Thyroid gland (tissue), 4 donors: ENCODE results near the gene CDHR2.

Source experiments
- POLR2A ChIP-seq, 2 donors: fragments of 450-650 bp; IDR thresholded peaks; one replicate each; pipeline ENCODE4 v1.6.1; 2017; ENCODE audit warnings: antibody characterized with exemption in 2 of 2, mild to moderate bottlenecking in 2 of 2, moderate library complexity in 1 of 2
- TF ChIP-seq, protein P1 (sequence below), 6 experiments: fragments of 200-600 bp in 3 of 6; fragments of 450-650 bp in 3 of 6; sonication (generic) in 3 of 6; IDR thresholded peaks; one replicate each; pipeline ENCODE4 v1.5.1; 2016 to 2019; ENCODE audit warnings: antibody characterized with exemption in 6 of 6, mild to moderate bottlenecking in 2 of 6, inconsistent platforms in 1 of 6, moderate library complexity in 1 of 6

DNA sequence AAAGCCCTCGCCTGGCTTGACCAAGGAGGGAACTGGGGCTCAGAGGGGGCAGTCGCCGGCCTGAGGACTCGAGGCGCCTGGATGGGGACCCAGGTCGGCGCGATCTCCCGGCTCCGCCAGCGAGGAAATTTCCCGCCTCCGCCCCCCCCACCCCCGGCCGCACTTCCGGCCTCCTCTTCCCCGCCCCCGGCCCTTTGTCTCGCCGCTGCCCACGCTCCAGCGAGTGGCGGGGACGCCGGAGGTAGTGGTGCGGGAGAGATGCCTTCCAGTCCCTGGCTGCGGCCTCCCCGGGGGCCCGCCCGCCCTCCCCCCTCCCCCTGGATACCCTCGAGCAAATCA lies 61.3 kb downstream of the CDHR2 start:
- TF ChIP-seq, protein P1, sequence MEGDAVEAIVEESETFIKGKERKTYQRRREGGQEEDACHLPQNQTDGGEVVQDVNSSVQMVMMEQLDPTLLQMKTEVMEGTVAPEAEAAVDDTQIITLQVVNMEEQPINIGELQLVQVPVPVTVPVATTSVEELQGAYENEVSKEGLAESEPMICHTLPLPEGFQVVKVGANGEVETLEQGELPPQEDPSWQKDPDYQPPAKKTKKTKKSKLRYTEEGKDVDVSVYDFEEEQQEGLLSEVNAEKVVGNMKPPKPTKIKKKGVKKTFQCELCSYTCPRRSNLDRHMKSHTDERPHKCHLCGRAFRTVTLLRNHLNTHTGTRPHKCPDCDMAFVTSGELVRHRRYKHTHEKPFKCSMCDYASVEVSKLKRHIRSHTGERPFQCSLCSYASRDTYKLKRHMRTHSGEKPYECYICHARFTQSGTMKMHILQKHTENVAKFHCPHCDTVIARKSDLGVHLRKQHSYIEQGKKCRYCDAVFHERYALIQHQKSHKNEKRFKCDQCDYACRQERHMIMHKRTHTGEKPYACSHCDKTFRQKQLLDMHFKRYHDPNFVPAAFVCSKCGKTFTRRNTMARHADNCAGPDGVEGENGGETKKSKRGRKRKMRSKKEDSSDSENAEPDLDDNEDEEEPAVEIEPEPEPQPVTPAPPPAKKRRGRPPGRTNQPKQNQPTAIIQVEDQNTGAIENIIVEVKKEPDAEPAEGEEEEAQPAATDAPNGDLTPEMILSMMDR (IDR thresholded peaks at IDR 0.05) = no peak
- no peak for TF ChIP-seq POLR2A (IDR thresholded peaks at IDR 0.05)
